ENCODE measurements around the gene THY1. TPM values are rescaled to one million over a fixed set of nuclear protein-coding genes. Genes with fewer than 3 reads are reported as not detected.

Gene THY1
- total RNA-seq, 2 donors from 2014 or later, result 3.3 to 39.7 TPM

GRCh38 chr11:119419834-119420492 is 3.0 kb downstream of the THY1 start:
- no peaks in the 10 kb centered on the region for H3K9me3 ChIP-seq
- intact Hi-C loops (cut with DNase I), result no loop called here
- H3K27me3 ChIP-seq (replicated peaks; ENCODE audit: insufficient read depth), result peaks cover 7% of the 10 kb centered on the region
- H3K36me3 ChIP-seq, result no peaks in the 10 kb centered on the region
- TF ChIP-seq CTCF (IDR thresholded peaks at IDR 0.05), result no peak
- no peak for TF ChIP-seq POLR2AphosphoS5 (IDR thresholded peaks at IDR 0.05)
- TF ChIP-seq POLR2A (IDR thresholded peaks at IDR 0.05), result no peak
- H3K4me3 ChIP-seq, result no peak overlapping the region
- no peak overlapping the region for H3K27ac ChIP-seq
- no peak for DNase-seq (ENCODE audit: low spot score)
- WGBS, result 86% methylated on average over 18 of the region's 18 CpGs
- no peaks in the 10 kb centered on the region for H3K4me1 ChIP-seq (replicated peaks)

- Histone ChIP-seq H3K36me3 (no peaks in the 10 kb centered on the region), H3K27ac (no peak overlapping the region), H3K4me3 (no peak overlapping the region), H3K27me3 (replicated peaks; ENCODE audit: insufficient read depth) (peaks cover 7% of the 10 kb centered on the region), H3K9me3 (no peaks in the 10 kb centered on the region), H3K4me1 (replicated peaks) (no peaks in the 10 kb centered on the region)
- no peak for DNase-seq (ENCODE audit: low spot score)
- TF ChIP-seq POLR2A (IDR thresholded peaks at IDR 0.05), result no peak
- TF ChIP-seq POLR2AphosphoS5 (IDR thresholded peaks at IDR 0.05), result no peak
- 89% methylated on average over 5 of the region's 5 CpGs for WGBS
- intact Hi-C loops (cut with DNase I), result no loop called here
Observed at GRCh38 chr11:119419246-119419645, 3.7 kb downstream of the THY1 start.

- no peak overlapping the region for H3K27ac ChIP-seq
- intact Hi-C loops (cut with DNase I), result no loop called here
- TF ChIP-seq POLR2AphosphoS5 (IDR thresholded peaks at IDR 0.05) (no peak), POLR2A (IDR thresholded peaks at IDR 0.05) (no peak), CTCF (IDR thresholded peaks at IDR 0.05) (no peak)
- no peak overlapping the region for H3K4me3 ChIP-seq
- DNase-seq (ENCODE audit: low spot score), result no peak
- H3K9me3 ChIP-seq, result no peaks in the 10 kb centered on the region
- H3K27me3 ChIP-seq (replicated peaks; ENCODE audit: insufficient read depth), result peaks cover 7% of the 10 kb centered on the region
- no peaks in the 10 kb centered on the region for H3K36me3 ChIP-seq
- no peaks in the 10 kb centered on the region for H3K4me1 ChIP-seq (replicated peaks)
- 85% methylated on average over 4 of the region's 4 CpGs for WGBS
Observed at GRCh38 chr11:119418759-119419158, 4.2 kb downstream of the THY1 start.

GRCh38 chr11:119417726-119418540 is 5.0 kb downstream of the THY1 start:
- no peak for DNase-seq (ENCODE audit: low spot score)
- no peak overlapping the region for H3K27ac ChIP-seq
- TF ChIP-seq POLR2AphosphoS5 (IDR thresholded peaks at IDR 0.05) (no peak), CTCF (IDR thresholded peaks at IDR 0.05) (no peak), POLR2A (IDR thresholded peaks at IDR 0.05) (no peak)
- H3K4me1 ChIP-seq (replicated peaks), result no peaks in the 10 kb centered on the region
- H3K36me3 ChIP-seq, result no peaks in the 10 kb centered on the region
- WGBS, result 73% methylated on average over 18 of the region's 19 CpGs
- intact Hi-C loops (cut with DNase I), result no loop called here
- peaks cover 7% of the 10 kb centered on the region for H3K27me3 ChIP-seq (replicated peaks; ENCODE audit: insufficient read depth)
- H3K9me3 ChIP-seq, result no peaks in the 10 kb centered on the region
- no peak overlapping the region for H3K4me3 ChIP-seq

- no peaks in the 10 kb centered on the region for H3K9me3 ChIP-seq
- WGBS, result 86% methylated on average over 16 of the region's 16 CpGs
- no peak overlapping the region for H3K27ac ChIP-seq
- H3K27me3 ChIP-seq (replicated peaks; ENCODE audit: insufficient read depth), result no peaks in the 10 kb centered on the region
- TF ChIP-seq CTCF (IDR thresholded peaks at IDR 0.05) (no peak), POLR2A (IDR thresholded peaks at IDR 0.05) (no peak), POLR2AphosphoS5 (IDR thresholded peaks at IDR 0.05) (no peak)
- no peaks in the 10 kb centered on the region for H3K4me1 ChIP-seq (replicated peaks)
- DNase-seq (ENCODE audit: low spot score), result no peak
- no peaks in the 10 kb centered on the region for H3K36me3 ChIP-seq
- no peak overlapping the region for H3K4me3 ChIP-seq
- intact Hi-C loops (cut with DNase I), result no loop called here
Observed at GRCh38 chr11:119416606-119417580, 6.1 kb downstream of the THY1 start.

All from prostate gland (tissue), 2 donors.